ENCODE measurements around the gene CAPZA1. TPM values are rescaled to one million over a fixed set of nuclear protein-coding genes. Genes with fewer than 3 reads are reported as not detected.

CAPZA1 gene
- total RNA-seq, 4 donors from 2014 or later, result 102 to 209 (median 165) TPM

- no peak for TF ChIP-seq CTCF (IDR thresholded peaks at IDR 0.05; ENCODE audit: low read depth)
Measured at GRCh38 chr1:112618114-112618720, 1.4 kb upstream of the CAPZA1 start.

- TF ChIP-seq CTCF (IDR thresholded peaks at IDR 0.05; ENCODE audit: low read depth), result no peak
Measured at GRCh38 chr1:112618721-112619517, 713 bp upstream of the CAPZA1 start, which contains the start of gene ST7L. ST7L (minus strand) TSS chr1:112619141; CDS start chr1:112619113, 28 bp downstream.

- no peak for TF ChIP-seq CTCF (IDR thresholded peaks at IDR 0.05; ENCODE audit: low read depth)
Measured at GRCh38 chr1:112620377-112620695, 704 bp downstream of the CAPZA1 start.

GRCh38 chr1:112625696-112626095 lies 6.1 kb downstream of the CAPZA1 start:
- no peak for TF ChIP-seq CTCF (IDR thresholded peaks at IDR 0.05; ENCODE audit: low read depth)

- no peak for TF ChIP-seq CTCF (IDR thresholded peaks at IDR 0.05; ENCODE audit: low read depth)
Measured at GRCh38 chr1:112626193-112626592, 6.6 kb downstream of the CAPZA1 start.

GRCh38 chr1:112626887-112627286 lies 7.3 kb downstream of the CAPZA1 start:
- TF ChIP-seq CTCF (IDR thresholded peaks at IDR 0.05; ENCODE audit: low read depth), result no peak

GRCh38 chr1:112628516-112628915 lies 8.9 kb downstream of the CAPZA1 start:
- no peak for TF ChIP-seq CTCF (IDR thresholded peaks at IDR 0.05; ENCODE audit: low read depth)
